GM21528 (cell line): ENCODE results near the gene ZNF738.

Experiments used
- ATAC-seq: cut with Tn5 transposase; IDR thresholded peaks from one replicate; pipeline ENCODE4 v1.9.1; 2021; ENCODE audit warnings: mild to moderate bottlenecking, moderate library complexity; ENCODE audit not compliant: unreplicated experiment, low FRiP score

The ZNF738 gene

DNA sequence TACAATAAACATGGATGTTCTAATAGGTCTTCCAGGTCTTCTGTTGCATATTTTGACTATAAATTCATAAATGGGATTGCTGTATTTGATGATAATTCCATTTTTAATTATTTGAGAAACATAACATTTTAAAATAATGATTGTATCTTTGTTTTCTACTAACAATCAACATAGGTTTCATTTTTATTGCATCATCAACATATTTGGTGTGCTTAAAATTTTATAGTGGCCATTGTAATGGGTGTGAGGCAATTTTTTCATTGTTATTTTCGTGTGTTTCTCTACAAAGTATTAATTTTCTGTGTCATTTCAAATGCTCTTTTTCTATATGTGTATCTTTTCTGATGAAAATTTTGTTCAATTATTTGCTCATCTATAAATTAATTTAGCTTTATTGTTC, 51.4 kb downstream of the ZNF738 start:
- ATAC-seq, result no peak

DNA sequence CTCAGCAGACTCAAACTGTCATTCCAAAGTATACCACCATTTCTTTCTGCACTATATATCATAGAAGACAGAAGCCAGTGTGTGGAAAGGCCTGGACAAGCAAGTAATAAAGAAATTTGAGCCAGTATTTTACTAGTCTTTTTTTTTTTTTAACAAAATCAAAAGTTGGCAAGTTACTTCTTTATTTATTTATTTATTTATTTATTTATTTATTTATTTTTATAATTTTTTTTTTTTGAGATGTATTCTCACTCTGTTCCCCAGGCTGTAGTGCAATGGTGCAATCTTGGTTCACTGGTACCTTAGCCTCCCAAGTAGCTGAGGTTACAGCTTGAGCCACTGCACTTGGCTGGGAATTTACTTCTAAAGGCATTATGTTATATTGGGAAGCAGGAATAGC, 63.4 kb downstream of the ZNF738 start:
- no peak for ATAC-seq

DNA sequence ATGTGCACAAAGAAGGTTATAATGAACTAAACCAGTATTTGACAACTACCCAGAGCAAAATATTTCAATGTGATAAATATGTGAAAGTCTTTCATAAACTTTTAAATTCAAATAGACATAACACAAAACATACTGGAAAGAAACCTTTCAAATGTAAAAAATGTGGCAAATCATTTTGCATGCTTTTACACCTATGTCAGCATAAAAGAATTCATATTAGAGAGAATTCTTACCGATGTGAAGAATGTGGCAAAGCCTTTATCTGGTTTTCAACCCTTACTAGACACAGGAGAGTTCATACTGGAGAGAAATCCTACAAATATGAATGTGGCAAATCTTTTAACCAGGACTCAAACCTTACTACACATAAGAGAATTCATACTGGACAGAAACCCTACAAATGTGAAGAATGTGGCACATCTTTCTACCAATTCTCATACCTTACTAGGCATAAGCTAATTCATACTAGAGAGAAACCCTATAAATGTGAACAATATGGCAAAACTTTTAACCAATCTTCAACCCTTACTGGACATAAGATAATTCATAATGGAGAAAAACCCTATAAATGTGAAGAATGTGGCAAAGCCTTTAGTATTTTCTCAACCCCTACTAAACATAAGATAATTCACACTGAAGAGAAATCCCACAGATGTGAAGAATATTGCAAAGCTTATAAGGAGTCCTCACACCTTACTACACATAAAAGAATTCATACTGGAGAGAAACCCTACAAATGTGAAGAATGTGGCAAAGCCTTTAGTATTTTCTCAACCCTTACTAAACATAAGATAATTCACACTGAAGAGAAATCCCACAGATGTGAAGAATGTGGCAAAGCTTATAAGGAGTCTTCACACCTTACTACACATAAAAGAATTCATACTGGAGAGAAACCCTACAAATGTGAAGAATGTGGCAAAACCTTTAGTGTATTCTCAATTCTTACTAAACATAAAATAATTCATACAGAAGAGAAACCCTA, 64.5 kb downstream of the ZNF738 start:
- ATAC-seq, result no peak
